Stimulated activated naive CD8-positive, alpha-beta T cell treated with anti-CD3 and anti-CD28 coated beads, Interleukin-15, amount 100 ng/mL, for 72 hours (primary cell): ENCODE results near the gene OR8G1.

ENCODE experiments used
- ATAC-seq: fragments of 150-1000 bp; cut with Tn5 transposase; 2 replicates; pipeline ENCODE4 v1.10.0; 2021; ENCODE audit warnings: mild to moderate bottlenecking, moderate library complexity
- DNase-seq, 2 donors: peaks; one replicate each; pipeline ENCODE4 v3.0.0; 2021 to 2022
- H3K27ac Mint-ChIP-seq, 2 donors: one replicate each; pipeline ENCODE4 v1.8.0; 2022; ENCODE audit warnings: mild to moderate bottlenecking in 2 of 2, mixed read lengths in 2 of 2, moderate library complexity in 2 of 2
- H3K27me3 Mint-ChIP-seq: one replicate; pipeline ENCODE4 v1.8.0; 2022; ENCODE audit warnings: mixed read lengths
- H3K4me1 Mint-ChIP-seq: one replicate; pipeline ENCODE4 v1.8.0; 2022; ENCODE audit warnings: mild to moderate bottlenecking, mixed read lengths
- H3K4me3 Mint-ChIP-seq, 2 donors: one replicate each; pipeline ENCODE4 v1.8.0; 2022; ENCODE audit warnings: mild to moderate bottlenecking in 2 of 2, mixed read lengths in 2 of 2, moderate library complexity in 1 of 2
- H3K9me3 Mint-ChIP-seq, 2 donors: one replicate each; pipeline ENCODE4 v1.8.0; 2022; ENCODE audit warnings: mixed read lengths in 2 of 2

Gene OR8G1

DNA sequence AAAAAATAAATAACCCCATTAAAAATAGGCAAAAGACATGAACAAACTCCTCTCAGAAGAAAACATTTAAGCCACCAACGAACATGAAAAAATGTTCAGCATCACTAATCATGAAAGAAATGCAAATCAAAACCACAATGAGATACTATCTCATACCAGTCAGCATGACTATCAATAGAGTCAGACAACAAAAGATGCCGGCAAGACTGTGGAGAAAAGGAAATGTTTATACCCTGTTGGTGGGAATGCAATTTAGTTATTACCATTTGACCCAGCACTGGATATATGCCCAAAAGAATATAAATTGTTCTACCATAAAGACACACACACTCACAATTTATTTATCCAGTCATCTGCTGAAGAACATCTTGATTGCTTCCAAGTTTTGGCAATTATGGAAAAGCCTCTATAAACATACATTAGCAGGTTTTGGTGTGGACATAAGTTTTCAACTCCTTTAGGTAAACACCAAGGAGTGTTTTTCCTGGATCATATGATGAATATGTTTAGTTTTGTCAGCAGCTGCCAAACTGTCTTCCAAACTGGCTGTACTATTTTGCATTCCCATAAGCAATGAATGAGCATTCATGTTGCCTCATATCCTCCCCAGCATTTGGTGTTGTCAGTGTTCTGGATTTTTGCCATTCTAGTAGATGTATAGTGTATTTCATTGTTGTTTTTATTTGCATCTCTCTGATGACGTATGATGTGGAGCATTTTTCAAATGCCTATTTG, 44.9 kb downstream of the OR8G1 start:
- Mint-ChIP-seq H3K27ac (no peak overlapping the region), H3K4me1 (no peaks in the 10 kb centered on the region), H3K27me3 (no peaks in the 10 kb centered on the region), H3K9me3 (peaks cover 3 to 34% of the 10 kb centered on the region in 2 donors), H3K4me3 (no peak overlapping the region)
- ATAC-seq (no peak), DNase-seq (no peak)

DNA sequence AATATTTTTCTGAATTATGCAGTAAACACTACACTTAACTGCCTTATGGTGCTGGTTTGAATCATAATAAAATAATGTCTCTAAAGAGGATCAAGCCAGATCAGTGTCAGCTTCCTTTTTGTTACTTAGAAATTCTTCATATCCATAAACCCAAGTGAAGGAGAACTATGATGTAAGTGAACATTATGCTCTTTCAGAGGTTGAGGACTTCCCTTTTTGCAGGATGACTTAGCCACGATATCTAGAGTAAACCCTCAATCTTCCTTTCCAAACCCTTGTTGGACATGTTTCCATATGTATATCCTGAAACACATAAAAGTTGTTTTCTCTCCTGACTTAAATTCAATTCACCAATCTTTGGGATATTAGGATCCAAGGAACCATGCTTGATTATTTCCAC, 53.8 kb downstream of the OR8G1 start:
- Mint-ChIP-seq H3K4me1 (no peaks in the 10 kb centered on the region), H3K4me3 (no peak overlapping the region), H3K9me3 (peaks cover 0 to 7% of the 10 kb centered on the region in 2 donors), H3K27ac (no peak overlapping the region), H3K27me3 (no peaks in the 10 kb centered on the region)
- DNase-seq (no peak), ATAC-seq (no peak)

DNA sequence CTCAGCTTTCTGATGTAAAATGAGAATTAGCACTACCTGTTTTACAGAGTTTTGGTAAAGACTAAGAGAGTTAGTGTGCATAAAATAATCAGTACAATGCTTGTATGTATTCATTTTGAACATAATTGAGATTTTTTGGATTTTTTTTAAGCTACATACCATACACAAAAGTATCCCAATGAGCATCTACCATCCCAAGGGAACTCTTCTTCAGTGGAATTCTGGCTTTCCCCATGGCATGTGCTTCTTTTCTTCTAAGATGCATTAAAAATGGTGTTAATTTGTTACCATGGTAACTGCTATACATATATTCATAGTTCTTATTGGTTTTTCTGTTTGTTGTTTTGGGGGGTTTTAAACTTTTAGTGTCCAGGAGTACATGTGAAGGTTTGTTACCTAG, 55.1 kb downstream of the OR8G1 start:
- Mint-ChIP-seq H3K4me1 (no peaks in the 10 kb centered on the region), H3K27me3 (no peaks in the 10 kb centered on the region), H3K9me3 (peaks cover 0 to 7% of the 10 kb centered on the region in 2 donors), H3K4me3 (no peak overlapping the region), H3K27ac (no peak overlapping the region)
- ATAC-seq (no peak), DNase-seq (no peak)

DNA sequence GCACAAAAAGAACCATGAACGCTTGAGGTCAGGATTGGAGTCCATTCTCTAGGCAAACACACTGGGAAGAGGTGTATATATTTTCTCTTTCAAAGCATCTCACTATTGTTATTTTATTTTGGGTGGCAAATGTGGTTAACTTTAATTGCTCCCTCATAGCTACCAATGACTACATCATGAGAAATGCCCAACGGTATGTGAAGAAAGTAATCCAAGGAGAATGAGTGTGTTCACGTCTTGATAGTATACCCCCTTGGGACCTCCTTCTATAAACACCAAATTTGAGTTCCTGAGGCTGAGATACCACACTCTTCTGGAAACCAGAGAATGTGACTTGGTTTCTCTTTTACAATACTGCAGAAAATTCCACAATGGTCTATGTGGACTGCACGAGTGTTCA, 57.0 kb downstream of the OR8G1 start:
- Mint-ChIP-seq H3K27me3 (no peaks in the 10 kb centered on the region), H3K4me1 (no peaks in the 10 kb centered on the region), H3K27ac (no peak overlapping the region), H3K9me3 (no peaks in the 10 kb centered on the region), H3K4me3 (no peak overlapping the region)
- DNase-seq = no peak
- no peak for ATAC-seq

DNA sequence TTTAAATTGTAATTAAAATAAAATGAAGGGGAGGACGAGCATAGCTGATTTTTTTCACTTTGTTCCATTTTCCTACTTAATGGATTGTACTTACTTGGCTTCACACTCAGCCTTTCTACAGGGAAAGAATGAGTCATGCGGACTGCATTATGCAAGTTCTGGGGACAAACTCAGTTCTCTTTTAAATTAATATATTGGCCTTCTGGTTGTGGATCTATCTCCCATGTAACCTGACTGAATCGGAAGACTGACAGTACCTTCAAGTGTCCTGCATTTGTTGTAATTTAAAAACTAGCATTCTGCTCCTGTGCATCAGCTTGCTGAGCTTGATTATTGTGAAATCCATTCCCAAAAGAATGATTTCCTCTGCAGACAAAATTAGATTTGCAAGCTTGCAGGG, 60.7 kb downstream of the OR8G1 start:
- Mint-ChIP-seq H3K9me3 (no peaks in the 10 kb centered on the region), H3K27me3 (peaks cover 2% of the 10 kb centered on the region), H3K27ac (no peak overlapping the region), H3K4me1 (no peaks in the 10 kb centered on the region), H3K4me3 (no peak overlapping the region)
- ATAC-seq (no peak), DNase-seq (no peak)

DNA sequence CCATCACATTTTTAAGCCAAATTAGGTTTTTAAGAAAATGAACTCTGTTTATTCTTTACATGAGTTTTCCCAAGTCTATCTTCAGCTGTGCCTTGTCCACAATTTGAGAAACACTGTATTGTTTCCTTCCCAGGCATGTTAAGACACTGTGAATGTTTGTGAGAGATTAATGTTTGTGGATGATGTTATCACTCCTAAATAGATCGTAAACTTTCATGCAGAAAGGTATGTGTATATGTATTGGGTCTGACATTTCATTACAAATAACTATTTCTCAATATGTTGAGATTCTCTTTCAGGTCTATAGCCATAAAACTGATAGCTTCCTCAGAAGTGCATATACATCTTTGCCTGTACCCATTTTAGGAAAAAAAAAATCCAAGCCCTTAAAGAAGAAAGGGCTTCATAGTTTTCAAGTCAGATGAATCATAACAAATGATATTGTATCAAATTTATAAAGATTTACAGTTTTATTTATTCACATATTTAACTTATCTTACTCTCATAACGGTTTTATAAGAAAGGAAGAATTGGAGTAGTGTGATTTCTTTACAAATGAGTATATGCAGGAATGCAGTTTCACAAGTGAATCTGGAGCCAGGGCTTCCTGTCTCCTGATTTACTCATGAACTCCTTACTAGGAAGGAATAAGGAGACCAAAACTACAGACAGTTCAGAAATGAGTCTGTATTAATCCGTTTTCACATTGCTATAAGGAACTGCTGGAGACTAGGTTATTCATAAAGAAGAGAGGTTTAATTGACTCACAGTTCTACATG, 61.6 kb downstream of the OR8G1 start:
- no peak overlapping the region for H3K4me3 Mint-ChIP-seq
- DNase-seq (no peak), ATAC-seq (no peak)
- H3K4me1 Mint-ChIP-seq = no peaks in the 10 kb centered on the region
- H3K9me3 Mint-ChIP-seq = no peaks in the 10 kb centered on the region
- H3K27me3 Mint-ChIP-seq = peaks cover 7% of the 10 kb centered on the region
- no peak overlapping the region for H3K27ac Mint-ChIP-seq
